HL-60 (cell line): ENCODE measurements around the gene COPS7B.

Experiments
- DNase-seq, 2 experiments: peaks; one replicate each; pipeline ENCODE4 v3.0.0-alpha.2; 2010 to 2020; ENCODE audit warnings: low read depth in 1 of 2, low spot score in 1 of 2
- H3K27ac ChIP-seq: fragments of 250-450 bp; sonication (Bioruptor Pico); replicated peaks from 2 replicates; pipeline ENCODE4 v1.5.1; 2020; ENCODE audit warnings: mild to moderate bottlenecking, moderate library complexity
- H3K27me3 ChIP-seq: fragments of 250-450 bp; sonication (Bioruptor Pico); 2 replicates; pipeline ENCODE4 v1.5.1; 2021; ENCODE audit warnings: mild to moderate bottlenecking, moderate library complexity; ENCODE audit not compliant: insufficient read depth, poor library complexity, severe bottlenecking
- H3K4me3 ChIP-seq: replicated peaks from 2 replicates; pipeline ENCODE4 v1.5.1; 2011; ENCODE audit warnings: mild to moderate bottlenecking, control low read depth, low read length; ENCODE audit not compliant: insufficient read depth
- CTCF ChIP-seq: IDR thresholded peaks from one replicate; pipeline ENCODE4 v1.5.1; 2011; ENCODE audit warnings: low read length, control low read depth, inconsistent platforms; ENCODE audit not compliant: insufficient read depth
- GABPA ChIP-seq: IDR thresholded peaks from 2 replicates; pipeline ENCODE4 v1.6.1; 2012; ENCODE audit warnings: low read depth
- POLR2AphosphoS5 ChIP-seq: IDR thresholded peaks from 2 replicates; pipeline ENCODE4 v1.6.1; 2012; ENCODE audit warnings: low read depth
- REST ChIP-seq: IDR thresholded peaks from 2 replicates; pipeline ENCODE4 v1.6.1; 2012; ENCODE audit warnings: low read depth; ENCODE audit not compliant: insufficient replicate concordance
- SPI1 ChIP-seq: IDR thresholded peaks from 2 replicates; pipeline ENCODE4 v1.6.1; 2012; ENCODE audit warnings: low read depth, mild to moderate bottlenecking, borderline replicate concordance

COPS7B gene

GRCh38 chr2:231800493-231801091 is 14.3 kb downstream of the COPS7B start:
- no peaks in the 10 kb centered on the region for H3K27me3 ChIP-seq
- peak in 1 of 2 experiments; percentile 52 for DNase-seq
- no peak overlapping the region for H3K4me3 ChIP-seq
- H3K27ac ChIP-seq: no peak overlapping the region
- TF ChIP-seq REST: no peak
- peak; percentile 57 for TF ChIP-seq CTCF
- no peak for TF ChIP-seq POLR2AphosphoS5

GRCh38 chr2:231803501-231804138 is 17.4 kb downstream of the COPS7B start:
- no peak for TF ChIP-seq GABPA
- no peak for DNase-seq
- no peaks in the 10 kb centered on the region for H3K27me3 ChIP-seq
- no peak overlapping the region for H3K27ac ChIP-seq
- H3K4me3 ChIP-seq: no peak overlapping the region

- TF ChIP-seq REST: no peak
- TF ChIP-seq CTCF: no peak
- no peak for TF ChIP-seq POLR2AphosphoS5
- no peak for TF ChIP-seq SPI1
- TF ChIP-seq GABPA: no peak
- DNase-seq: no peak
- no peak overlapping the region for H3K4me3 ChIP-seq
- no peak overlapping the region for H3K27ac ChIP-seq
- no peaks in the 10 kb centered on the region for H3K27me3 ChIP-seq
Measured at GRCh38 chr2:231807020-231807419, 20.8 kb downstream of the COPS7B start.

GRCh38 chr2:231810905-231811304 is 24.7 kb downstream of the COPS7B start:
- H3K27ac ChIP-seq: no peak overlapping the region
- no peak overlapping the region for H3K4me3 ChIP-seq
- DNase-seq: no peak
- TF ChIP-seq GABPA (no peak), CTCF (no peak), SPI1 (no peak), REST (no peak), POLR2AphosphoS5 (no peak)
- no peaks in the 10 kb centered on the region for H3K27me3 ChIP-seq
